HL-60 (cell line): ENCODE data around the gene PRKAG1.

Experiments used
- CTCF ChIP-seq: IDR thresholded peaks from one replicate; pipeline ENCODE4 v1.5.1; 2011; ENCODE audit warnings: low read length, control low read depth, inconsistent platforms; ENCODE audit not compliant: insufficient read depth
- GABPA ChIP-seq: IDR thresholded peaks from 2 replicates; pipeline ENCODE4 v1.6.1; 2012; ENCODE audit warnings: low read depth
- POLR2AphosphoS5 ChIP-seq: IDR thresholded peaks from 2 replicates; pipeline ENCODE4 v1.6.1; 2012; ENCODE audit warnings: low read depth
- REST ChIP-seq: IDR thresholded peaks from 2 replicates; pipeline ENCODE4 v1.6.1; 2012; ENCODE audit warnings: low read depth; ENCODE audit not compliant: insufficient replicate concordance
- SPI1 ChIP-seq: IDR thresholded peaks from 2 replicates; pipeline ENCODE4 v1.6.1; 2012; ENCODE audit warnings: low read depth, mild to moderate bottlenecking, borderline replicate concordance

- TF ChIP-seq GABPA (no peak), CTCF (no peak), POLR2AphosphoS5 (no peak), SPI1 (no peak), REST (no peak)
These were observed 45.6 kb downstream of the PRKAG1 start for GRCh38 chr12:48972952-48973483.
